HG02588 (cell line): Measurements from ENCODE around the gene DTX3.
"Not testable (repeated sequence)": the region's sequence is repeated elsewhere in the genome, so short reads cannot be mapped to it uniquely, and the experiment has no call there.

Source experiments
- ATAC-seq: cut with Tn5 transposase; IDR thresholded peaks from one replicate; pipeline ENCODE4 v1.9.1; 2021; ENCODE audit warnings: mild to moderate bottlenecking, moderate library complexity; ENCODE audit not compliant: unreplicated experiment

DTX3 gene

GRCh38 chr12:57606399-57606798, 1.8 kb downstream of the DTX3 start:
- no peak for ATAC-seq

- ATAC-seq: no peak
These were observed 2.2 kb downstream of the DTX3 start for GRCh38 chr12:57606821-57607220.

- ATAC-seq: no peak
These were observed 3.5 kb downstream of the DTX3 start for GRCh38 chr12:57607958-57608663.

GRCh38 chr12:57609101-57609780, 4.6 kb downstream of the DTX3 start:
- ATAC-seq: no peak

GRCh38 chr12:57609781-57610553, 5.3 kb downstream of the DTX3 start:
- ATAC-seq: no peak

- no peak for ATAC-seq
These were observed 6.0 kb downstream of the DTX3 start for GRCh38 chr12:57610554-57611107.

GRCh38 chr12:57611108-57611826, 6.6 kb downstream of the DTX3 start, which contains the start of gene ARHGEF25:
Gene ARHGEF25 (plus strand): TSS chr12:57611435. CDS start chr12:57611895, 460 bp downstream.
- ATAC-seq: peak; percentile 42

- no peak for ATAC-seq
These were observed 7.4 kb downstream of the DTX3 start for GRCh38 chr12:57611827-57612710.

GRCh38 chr12:57612711-57613426, 8.2 kb downstream of the DTX3 start:
- ATAC-seq: no peak

- ATAC-seq: no peak
These were observed 8.9 kb downstream of the DTX3 start for GRCh38 chr12:57613427-57614109.

GRCh38 chr12:57614178-57614947, 9.7 kb downstream of the DTX3 start:
- peak; percentile 56 for ATAC-seq

- ATAC-seq: no peak
These were observed 10.4 kb downstream of the DTX3 start for GRCh38 chr12:57614948-57615500.

- no peak for ATAC-seq
These were observed 11.0 kb downstream of the DTX3 start for GRCh38 chr12:57615637-57616036.

GRCh38 chr12:57616383-57617101, 11.9 kb downstream of the DTX3 start:
- no peak for ATAC-seq

GRCh38 chr12:57617942-57618341, 13.3 kb downstream of the DTX3 start:
- no peak for ATAC-seq

- ATAC-seq: not testable (repeated sequence)
These were observed 13.8 kb downstream of the DTX3 start for GRCh38 chr12:57618431-57618830.

- ATAC-seq: no peak
These were observed 14.4 kb downstream of the DTX3 start for GRCh38 chr12:57618966-57619433.
